Fibroblast of the aortic adventitia (primary cell): ENCODE data around the gene SWAP70. TPM values are rescaled to one million over a fixed set of nuclear protein-coding genes. Genes with fewer than 3 reads are reported as not detected.

Experiments
- DNase-seq: peaks from one replicate; pipeline ENCODE4 v3.0.0-alpha.2; 2010; ENCODE audit warnings: low read depth
- H3K4me3 ChIP-seq: 2 replicates; pipeline ENCODE4 v1.5.1; 2011; ENCODE audit warnings: low read depth, mild to moderate bottlenecking, control low read depth, low read length, moderate library complexity
- total RNA-seq: library from RNA; depleted of rRNA; stranded (reverse); fragments of >200 nt; gene quantifications from 2 replicates; pipeline ENCODE4 v1.2.3, GENCODE V29; 2012; ENCODE audit warnings: low replicate concordance
- TF ChIP-seq, protein P1 (sequence below): IDR thresholded peaks from 2 replicates; pipeline ENCODE4 v1.5.1; 2011; ENCODE audit warnings: mild to moderate bottlenecking, low read length, control low read depth, inconsistent platforms; ENCODE audit not compliant: insufficient read depth

SWAP70 gene
- total RNA-seq, 1 donor = 44.4 TPM

DNA sequence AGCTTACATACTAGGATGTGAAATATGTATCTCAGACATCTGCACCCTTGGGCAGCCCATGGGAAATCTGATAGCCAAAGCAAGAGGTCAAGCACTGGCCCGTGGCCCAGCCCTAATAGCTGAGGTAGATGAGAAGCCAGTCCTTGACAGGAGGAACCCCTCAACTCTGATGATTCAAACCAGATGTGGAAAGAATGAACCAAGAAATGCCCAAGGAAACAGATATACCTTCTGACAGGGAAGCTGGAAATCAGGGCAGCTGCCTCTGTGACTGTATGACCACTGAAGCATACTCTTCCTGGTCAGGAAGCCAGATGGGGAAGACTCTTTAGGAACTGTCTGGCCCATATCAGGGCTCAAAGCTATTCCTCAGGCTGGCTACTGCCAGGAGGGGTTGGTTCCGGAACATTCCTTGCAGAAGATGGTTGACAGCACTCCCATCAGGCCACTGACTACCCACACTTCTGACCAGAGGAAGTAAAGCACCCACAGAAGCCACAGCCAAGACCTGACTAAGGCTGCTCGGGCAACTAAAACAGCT is 124.2 kb downstream of the SWAP70 start:
- peak; percentile 97 for DNase-seq
- TF ChIP-seq, protein P1, sequence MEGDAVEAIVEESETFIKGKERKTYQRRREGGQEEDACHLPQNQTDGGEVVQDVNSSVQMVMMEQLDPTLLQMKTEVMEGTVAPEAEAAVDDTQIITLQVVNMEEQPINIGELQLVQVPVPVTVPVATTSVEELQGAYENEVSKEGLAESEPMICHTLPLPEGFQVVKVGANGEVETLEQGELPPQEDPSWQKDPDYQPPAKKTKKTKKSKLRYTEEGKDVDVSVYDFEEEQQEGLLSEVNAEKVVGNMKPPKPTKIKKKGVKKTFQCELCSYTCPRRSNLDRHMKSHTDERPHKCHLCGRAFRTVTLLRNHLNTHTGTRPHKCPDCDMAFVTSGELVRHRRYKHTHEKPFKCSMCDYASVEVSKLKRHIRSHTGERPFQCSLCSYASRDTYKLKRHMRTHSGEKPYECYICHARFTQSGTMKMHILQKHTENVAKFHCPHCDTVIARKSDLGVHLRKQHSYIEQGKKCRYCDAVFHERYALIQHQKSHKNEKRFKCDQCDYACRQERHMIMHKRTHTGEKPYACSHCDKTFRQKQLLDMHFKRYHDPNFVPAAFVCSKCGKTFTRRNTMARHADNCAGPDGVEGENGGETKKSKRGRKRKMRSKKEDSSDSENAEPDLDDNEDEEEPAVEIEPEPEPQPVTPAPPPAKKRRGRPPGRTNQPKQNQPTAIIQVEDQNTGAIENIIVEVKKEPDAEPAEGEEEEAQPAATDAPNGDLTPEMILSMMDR = no peak
- no peak overlapping the region for H3K4me3 ChIP-seq

DNA sequence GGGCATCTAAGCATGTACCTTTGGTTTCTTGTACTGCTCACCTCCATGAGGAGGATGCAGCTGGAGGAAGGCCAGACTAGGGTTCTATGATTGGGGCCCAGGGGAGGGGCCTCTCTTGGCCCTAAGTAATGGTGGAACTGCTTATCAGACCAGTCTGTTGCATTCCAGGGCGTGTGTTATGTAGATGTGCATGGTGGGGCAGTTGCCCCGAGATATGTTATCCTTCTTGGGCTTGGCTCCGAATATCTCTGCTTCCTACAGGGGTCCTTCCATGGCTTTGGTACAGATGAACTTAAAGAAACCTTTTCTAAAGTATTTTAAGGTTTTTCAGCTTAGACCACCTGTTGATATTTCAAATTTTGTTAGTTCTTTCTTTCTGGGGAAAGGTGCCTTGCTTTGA is 126.0 kb downstream of the SWAP70 start:
- DNase-seq = no peak
- TF ChIP-seq, protein P1 = no peak
- no peak overlapping the region for H3K4me3 ChIP-seq

DNA sequence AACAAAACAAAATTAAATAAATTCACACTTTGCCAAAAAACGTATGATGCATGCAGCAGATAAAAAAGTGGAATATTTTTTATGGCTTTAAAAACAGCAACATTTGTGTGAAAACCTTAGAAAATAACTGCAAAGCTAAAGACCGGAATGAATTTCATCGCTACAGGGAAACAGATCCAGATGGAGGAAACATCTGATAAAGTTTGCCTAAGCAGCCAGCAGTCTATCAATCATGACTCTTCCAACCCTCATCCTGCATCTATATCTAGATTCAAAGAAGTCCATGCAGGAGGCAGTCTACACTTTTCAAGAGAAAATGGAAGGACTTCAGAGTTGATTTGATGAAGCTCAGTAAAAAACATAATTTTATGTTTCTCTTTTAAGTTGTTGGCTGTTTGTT is 126.8 kb downstream of the SWAP70 start:
- TF ChIP-seq, protein P1 = no peak
- DNase-seq = no peak
- H3K4me3 ChIP-seq = no peak overlapping the region

DNA sequence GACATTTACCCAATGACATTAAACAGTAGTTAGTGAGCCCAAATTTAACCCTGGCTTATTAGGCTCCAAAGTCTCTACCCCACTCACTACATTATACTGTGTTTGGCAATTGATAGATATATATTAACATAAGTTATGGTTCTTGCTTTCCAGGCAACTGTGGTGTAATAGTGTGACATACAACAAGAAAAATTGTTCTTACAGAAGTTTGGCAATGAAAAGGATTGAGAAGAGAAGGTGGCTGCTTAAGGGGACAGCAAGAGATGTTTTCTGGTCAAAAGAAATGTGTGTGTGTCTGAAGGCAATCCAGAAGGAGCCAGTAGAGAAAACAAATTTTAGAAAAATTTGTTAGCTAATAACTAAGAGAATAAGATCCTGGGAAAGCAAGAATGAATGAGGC is 132.4 kb downstream of the SWAP70 start:
- no peak for DNase-seq
- TF ChIP-seq, protein P1 = no peak
- H3K4me3 ChIP-seq = no peak overlapping the region

DNA sequence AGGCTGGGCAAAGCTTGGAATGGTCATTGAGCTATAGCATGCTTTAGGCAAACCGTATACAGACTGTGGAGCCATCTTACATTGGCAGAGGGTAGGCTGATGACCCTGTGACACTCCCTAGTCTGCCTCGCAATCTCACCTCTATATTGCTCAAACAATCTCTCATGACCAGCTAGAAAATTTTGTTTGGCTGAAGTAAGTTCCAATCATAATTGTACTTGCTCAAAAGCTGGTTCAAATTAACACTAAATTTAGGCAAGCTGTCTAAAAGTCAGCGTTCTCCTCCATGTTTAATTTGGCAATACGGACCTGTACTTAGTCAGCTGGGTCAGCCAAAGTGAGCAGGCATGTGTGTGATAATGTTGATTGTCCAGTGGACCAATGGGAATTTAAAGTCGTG is 133.0 kb downstream of the SWAP70 start:
- no peak overlapping the region for H3K4me3 ChIP-seq
- TF ChIP-seq, protein P1 = no peak
- peak; percentile 77 for DNase-seq

DNA sequence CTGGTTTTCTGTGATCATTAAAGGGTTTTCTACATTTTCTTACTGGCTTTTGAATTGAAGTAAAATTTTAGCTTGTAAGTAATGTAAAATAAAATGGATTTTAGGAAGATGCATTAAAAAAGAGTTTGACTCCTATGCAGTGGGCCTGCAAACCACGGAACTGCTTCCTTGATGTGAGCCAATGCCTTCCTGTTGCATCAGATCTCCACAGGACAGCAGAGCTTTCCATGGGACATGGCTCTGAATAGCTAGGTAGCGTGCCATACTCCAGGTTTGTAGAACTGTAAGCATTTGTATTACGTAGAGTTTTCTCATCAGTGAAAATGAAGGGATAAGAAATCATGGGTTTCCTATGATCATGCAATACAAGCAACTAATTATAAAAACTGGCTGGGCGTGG is 133.4 kb downstream of the SWAP70 start:
- peak; percentile 40 for DNase-seq
- H3K4me3 ChIP-seq = no peak overlapping the region
- TF ChIP-seq, protein P1 = no peak

DNA sequence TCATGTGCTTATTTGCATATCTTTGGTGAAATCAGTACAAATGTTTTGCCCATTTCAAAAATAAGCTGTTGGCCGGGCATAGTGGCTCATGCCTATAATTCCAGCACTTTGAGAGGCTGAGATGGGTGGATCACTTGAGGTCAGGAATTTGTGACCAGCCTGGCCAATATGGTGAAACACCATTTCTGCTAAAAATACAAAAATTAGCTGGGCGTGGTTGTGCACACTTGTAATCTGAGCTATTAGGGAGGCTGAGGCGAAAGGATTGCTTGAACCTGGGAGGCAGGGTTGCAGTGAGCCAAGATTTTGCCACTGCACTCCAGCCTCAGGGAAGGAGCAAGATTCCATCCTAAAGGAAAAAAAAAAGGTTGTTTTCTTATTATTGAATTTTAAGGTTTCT is 136.0 kb downstream of the SWAP70 start:
- TF ChIP-seq, protein P1 = no peak
- no peak overlapping the region for H3K4me3 ChIP-seq
- peak; percentile 56 for DNase-seq
